ENCODE measurements around the gene DPPA5.
"Not testable (repeated sequence)": the region's sequence is repeated elsewhere in the genome, so short reads cannot be mapped to it uniquely, and the experiment has no call there.

GRCh38 chr6:73392188-73392587, 38.1 kb upstream of the DPPA5 start:
- not testable (repeated sequence) for TF ChIP-seq CTCF (IDR thresholded peaks at IDR 0.05; ENCODE audit: low read depth, low read length, poor library complexity, severe bottlenecking); EZH2phosphoT487 (IDR thresholded peaks at IDR 0.05; ENCODE audit: borderline replicate concordance, low read length)
